Ovary (tissue), 9 donors: ENCODE measurements around the gene IL1RAPL2. TPM values are rescaled to one million over a fixed set of nuclear protein-coding genes. Genes with fewer than 3 reads are reported as not detected.

Source experiments
- DNase-seq, 5 donors: peaks; one replicate each; pipeline ENCODE4 v3.0.0-alpha.2; 2019 to 2020
- H3K27ac ChIP-seq, 2 donors: fragments of 200-600 bp; one replicate each; pipeline versions ENCODE4 v1.5.1 to v1.8.0; 2019 to 2022
- H3K27me3 ChIP-seq: fragments of 200-600 bp; one replicate; pipeline ENCODE4 v1.8.0; 2022
- H3K36me3 ChIP-seq: fragments of 200-600 bp; sonication (generic); one replicate; pipeline ENCODE4 v1.5.1; 2019
- H3K4me1 ChIP-seq: one replicate; pipeline ENCODE4 v1.8.1; 2013; ENCODE audit warnings: mild to moderate bottlenecking, moderate library complexity; ENCODE audit not compliant: insufficient read depth
- H3K4me3 ChIP-seq: fragments of 200-600 bp; sonication (generic); one replicate; pipeline ENCODE4 v1.5.1; 2017
- H3K9me3 ChIP-seq, 2 donors: fragments of 200-600 bp in 1 of 2; sonication (generic) in 1 of 2; one replicate each; pipeline versions ENCODE4 v1.5.1 to v1.8.1; 2013 to 2019; ENCODE audit warnings: mild to moderate bottlenecking in 1 of 2, moderate library complexity in 1 of 2
- EP300 ChIP-seq: sonication (generic); formaldehyde crosslinking; IDR thresholded peaks from one replicate; pipeline ENCODE4 v1.6.1; 2017; ENCODE audit warnings: antibody characterized with exemption
- POLR2A ChIP-seq: fragments of 450-650 bp; IDR thresholded peaks from one replicate; pipeline ENCODE4 v1.6.1; 2017; ENCODE audit warnings: antibody characterized with exemption, mild to moderate bottlenecking, moderate library complexity
- WGBS, 3 donors: extraction: QIAGEN DNeasy Blood & Tissue Kit in 1 of 3; methylation state at CpG; one replicate each; pipeline versions ENCODE4 v1.1.5 to v1.1.7; 2013 to 2017; 5-methylcytosine and 5-hydroxymethylcytosine counted together
- intact Hi-C, 4 donors: fragments of 100-400 bp; cut with DNase I; formaldehyde crosslinking; loops; one replicate each; pipeline versions ENCODE4 v1.11.0 to v1.15.1; 2022 to 2023
- polyA plus RNA-seq, 2 donors: library from polyadenylated mRNA; stranded (reverse); fragments of 200-250 nt in 1 of 2; fragments of 350-450 nt in 1 of 2; fragmentation: Illumina TruSeq in 1 of 2; extraction: RNeasy Lipid Tissue Mini Kit (QIAGEN cat#74804) in 1 of 2; gene quantifications; one replicate each; pipeline ENCODE4 v1.2.3, GENCODE V29; 2013 to 2014
- total RNA-seq, 7 donors: library from RNA; depleted of rRNA in 2 of 7; stranded (reverse); fragments of >200 nt in 2 of 7; fragmentation: NEBNext Ultra II Directional in 3 of 7; extraction: Animal tissue kit (Norgen Biotek cat#: 25700) in 3 of 7; gene quantifications; one replicate each; pipeline versions ENCODE4 v1.1.0 to v1.2.4, GENCODE V29; 2016 to 2023
- TF ChIP-seq, protein P1 (sequence below), 3 donors: fragments of 450-650 bp in 2 of 3; fragments of 200-600 bp in 1 of 3; IDR thresholded peaks; one replicate each; pipeline versions ENCODE4 v1.5.1 to v1.8.0; 2016 to 2022; ENCODE audit warnings: antibody characterized with exemption in 3 of 3, mild to moderate bottlenecking in 1 of 3
- donor health status: DM: no; HTN: no; CAD: no; lungs with moderate emphysema.
- donor health status: DM: no; HTN: no; CAD: no.
- donor health status: Bipolar disorder and iron deficiency.
- donor health status: DM: yes; HTN: yes; CAD: no.
- donor health status: DM: no; HTN: no; CAD: no.
- donor health status: DM: yes; HTN: yes; CAD: no.

The IL1RAPL2 gene
- total and polyA plus RNA-seq, 9 donors, result 0.08 to 1.1 (median 0.32) TPM; not detected in 3

DNA sequence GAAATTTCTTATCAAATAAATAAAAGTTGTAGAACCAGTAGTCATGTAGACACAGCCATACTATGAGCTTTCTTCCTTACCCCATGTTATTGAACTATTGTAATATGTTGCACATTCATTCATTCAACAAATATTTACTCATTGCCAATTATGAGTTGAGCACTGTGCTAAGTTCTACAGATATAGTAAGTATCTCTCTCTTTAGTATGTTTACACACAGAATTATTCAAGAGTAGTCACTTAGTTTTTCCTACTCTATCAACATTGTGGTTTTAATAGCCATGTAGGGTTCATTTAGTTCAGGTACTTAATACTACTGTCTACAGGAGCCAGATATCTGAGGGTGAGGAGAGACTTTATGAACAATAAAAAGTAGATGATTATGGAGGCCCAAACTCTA, 568.3 kb downstream of the IL1RAPL2 start:
- no peaks in the 10 kb centered on the region for H3K36me3 ChIP-seq
- H3K27me3 ChIP-seq, result no peaks in the 10 kb centered on the region
- no peaks in the 10 kb centered on the region for H3K4me1 ChIP-seq
- no peak overlapping the region for H3K4me3 ChIP-seq
- H3K9me3 ChIP-seq, result no peaks in the 10 kb centered on the region
- no peak for TF ChIP-seq EP300
- TF ChIP-seq, protein P1, sequence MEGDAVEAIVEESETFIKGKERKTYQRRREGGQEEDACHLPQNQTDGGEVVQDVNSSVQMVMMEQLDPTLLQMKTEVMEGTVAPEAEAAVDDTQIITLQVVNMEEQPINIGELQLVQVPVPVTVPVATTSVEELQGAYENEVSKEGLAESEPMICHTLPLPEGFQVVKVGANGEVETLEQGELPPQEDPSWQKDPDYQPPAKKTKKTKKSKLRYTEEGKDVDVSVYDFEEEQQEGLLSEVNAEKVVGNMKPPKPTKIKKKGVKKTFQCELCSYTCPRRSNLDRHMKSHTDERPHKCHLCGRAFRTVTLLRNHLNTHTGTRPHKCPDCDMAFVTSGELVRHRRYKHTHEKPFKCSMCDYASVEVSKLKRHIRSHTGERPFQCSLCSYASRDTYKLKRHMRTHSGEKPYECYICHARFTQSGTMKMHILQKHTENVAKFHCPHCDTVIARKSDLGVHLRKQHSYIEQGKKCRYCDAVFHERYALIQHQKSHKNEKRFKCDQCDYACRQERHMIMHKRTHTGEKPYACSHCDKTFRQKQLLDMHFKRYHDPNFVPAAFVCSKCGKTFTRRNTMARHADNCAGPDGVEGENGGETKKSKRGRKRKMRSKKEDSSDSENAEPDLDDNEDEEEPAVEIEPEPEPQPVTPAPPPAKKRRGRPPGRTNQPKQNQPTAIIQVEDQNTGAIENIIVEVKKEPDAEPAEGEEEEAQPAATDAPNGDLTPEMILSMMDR (IDR thresholded peaks at IDR 0.05), result no peak
- TF ChIP-seq POLR2A, result no peak
- H3K27ac ChIP-seq, result no peak overlapping the region
- DNase-seq, result no peak
- intact Hi-C loops, result no loop called here

DNA sequence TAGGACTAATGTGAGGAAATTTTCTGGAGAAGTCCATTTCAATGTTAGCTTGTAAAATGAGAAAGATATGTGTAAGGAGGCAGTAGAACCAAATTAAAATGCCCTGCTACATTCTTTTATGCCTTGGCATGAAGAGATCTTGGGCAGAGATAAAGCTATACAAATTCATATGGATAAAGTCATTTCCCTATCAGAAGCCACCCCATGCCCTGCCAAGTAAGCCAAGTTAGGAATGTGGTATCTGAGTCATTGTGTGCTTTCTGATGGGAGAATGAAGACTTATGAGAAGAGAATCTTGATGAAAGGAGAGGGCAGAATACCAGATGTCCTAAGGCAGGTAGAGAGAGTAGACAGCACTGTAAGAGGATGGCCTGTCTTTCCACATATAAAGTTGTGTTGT, 570.8 kb downstream of the IL1RAPL2 start:
- Histone ChIP-seq H3K27ac (no peak overlapping the region), H3K36me3 (no peaks in the 10 kb centered on the region), H3K9me3 (no peaks in the 10 kb centered on the region), H3K4me3 (no peak overlapping the region), H3K4me1 (no peaks in the 10 kb centered on the region), H3K27me3 (no peaks in the 10 kb centered on the region)
- no peak for DNase-seq
- no peak for TF ChIP-seq POLR2A
- TF ChIP-seq, protein P1 (IDR thresholded peaks at IDR 0.05), result no peak
- intact Hi-C loops, result no loop called here

DNA sequence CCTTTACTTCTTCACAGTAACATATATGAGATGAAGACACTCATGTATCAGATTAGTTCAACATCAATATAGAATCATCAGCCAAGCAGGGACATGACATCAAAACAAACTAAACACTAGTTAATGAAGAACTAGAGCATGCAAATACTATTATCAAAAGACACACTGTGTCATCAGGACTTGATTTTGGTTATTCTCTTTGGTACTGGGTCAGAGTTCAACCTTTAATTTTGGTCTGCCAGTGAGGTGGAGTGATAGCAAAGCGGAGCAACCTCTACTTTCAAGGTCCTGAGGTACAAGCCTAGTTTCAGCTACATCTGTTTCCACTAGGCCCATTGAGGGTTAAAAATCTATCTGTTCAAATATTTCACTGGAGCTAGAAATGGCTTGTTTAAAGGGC, 584.0 kb downstream of the IL1RAPL2 start:
- intact Hi-C loops, result no loop called here
- TF ChIP-seq POLR2A (no peak), EP300 (no peak)
- TF ChIP-seq, protein P1 (IDR thresholded peaks at IDR 0.05), result no peak
- no peaks in the 10 kb centered on the region for H3K4me1 ChIP-seq
- H3K36me3 ChIP-seq, result no peaks in the 10 kb centered on the region
- no peak for DNase-seq
- no peaks in the 10 kb centered on the region for H3K27me3 ChIP-seq
- no peak overlapping the region for H3K4me3 ChIP-seq
- no peaks in the 10 kb centered on the region for H3K9me3 ChIP-seq
- 77 to 100% (median 80%) methylated on average over 1 of the region's 1 CpG for WGBS, 3 donors
- no peak overlapping the region for H3K27ac ChIP-seq

DNA sequence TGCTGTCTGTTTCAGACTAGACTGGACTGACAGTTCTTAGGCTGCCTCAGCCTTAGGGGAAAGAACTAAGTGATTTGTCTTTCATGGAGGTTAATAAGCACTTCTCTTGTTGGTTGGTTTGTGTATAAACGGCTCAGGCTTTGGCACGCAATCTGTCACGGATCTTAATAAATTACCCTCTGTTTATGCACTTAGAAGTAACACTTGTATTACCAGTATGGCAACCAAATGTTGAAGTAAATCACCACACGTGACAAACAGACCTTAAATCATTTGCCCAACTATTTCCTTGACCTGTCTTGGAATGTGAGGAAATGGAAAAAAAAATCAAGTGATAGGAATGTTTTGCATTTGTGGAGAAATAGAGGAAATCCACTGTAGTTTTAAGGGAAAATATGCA, 584.6 kb downstream of the IL1RAPL2 start:
- TF ChIP-seq POLR2A, result no peak
- no peak for TF ChIP-seq EP300
- TF ChIP-seq, protein P1 (IDR thresholded peaks at IDR 0.05), result no peak
- no peak overlapping the region for H3K4me3 ChIP-seq
- H3K27ac ChIP-seq, result no peak overlapping the region

DNA sequence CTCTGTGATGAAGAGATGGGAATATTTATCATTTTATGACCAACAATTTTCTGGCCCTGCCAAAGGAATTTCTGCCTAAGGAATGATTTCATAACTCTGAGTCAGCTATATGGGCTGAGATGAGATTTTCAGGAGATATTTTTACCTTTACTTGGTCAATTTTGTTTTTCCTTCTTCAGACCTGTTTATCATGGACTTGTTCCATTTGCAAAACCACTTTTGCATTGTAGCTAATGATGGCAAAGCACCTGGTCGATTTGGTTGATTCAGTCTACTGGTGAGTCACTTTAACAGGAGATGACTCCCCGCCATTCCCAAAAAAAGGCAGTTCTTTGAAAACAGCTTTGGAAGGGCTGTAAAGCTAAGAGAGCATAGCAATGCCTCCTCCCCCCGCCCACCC, 601.2 kb downstream of the IL1RAPL2 start:
- Histone ChIP-seq H3K27me3 (no peaks in the 10 kb centered on the region), H3K4me3 (no peak overlapping the region), H3K27ac (no peak overlapping the region), H3K36me3 (no peaks in the 10 kb centered on the region), H3K9me3 (no peaks in the 10 kb centered on the region), H3K4me1 (no peaks in the 10 kb centered on the region)
- WGBS, 3 donors, result 49 to 66% (median 58%) methylated on average over 3 of the region's 3 CpGs
- TF ChIP-seq POLR2A (no peak), EP300 (no peak)
- TF ChIP-seq, protein P1 (IDR thresholded peaks at IDR 0.05), result no peak
- intact Hi-C loops, result no loop called here
- DNase-seq, result no peak

More for the DNA sequence above, 584.6 kb downstream of the IL1RAPL2 start:
- H3K36me3 ChIP-seq, result no peaks in the 10 kb centered on the region
- H3K9me3 ChIP-seq, result no peaks in the 10 kb centered on the region
- 28 to 39% (median 34%) methylated on average over 4 of the region's 4 CpGs for WGBS, 3 donors
- H3K27me3 ChIP-seq, result no peaks in the 10 kb centered on the region
- DNase-seq, result no peak
- intact Hi-C loops, result no loop called here
- no peaks in the 10 kb centered on the region for H3K4me1 ChIP-seq
